ENCODE measurements around the gene MED12.
"Not testable (repeated sequence)": the region's sequence is repeated elsewhere in the genome, so short reads cannot be mapped to it uniquely, and the experiment has no call there.

Gene MED12

GRCh38 chrX:71168134-71168533 is 49.7 kb downstream of the MED12 start:
- no peak overlapping the region for H3K4me3 ChIP-seq (ENCODE audit: low read length)
- H3K27ac ChIP-seq (ENCODE audit: low read length) = no peak overlapping the region
- H3K27me3 ChIP-seq (ENCODE audit: control insufficient read depth, insufficient read depth, low read length) = no peaks in the 10 kb centered on the region
- no peaks in the 10 kb centered on the region for H3K4me1 ChIP-seq (ENCODE audit: control insufficient read depth, low read depth, low read length)
- H3K9me3 ChIP-seq (ENCODE audit: control insufficient read depth, low read depth, low read length) = peaks cover 18% of the 10 kb centered on the region
- no peak overlapping the region for H3K9ac ChIP-seq (ENCODE audit: low read length)
- no peaks in the 10 kb centered on the region for H3K36me3 ChIP-seq (ENCODE audit: control insufficient read depth, low read depth, low read length)

- Histone ChIP-seq H3K4me3 (ENCODE audit: low read length) (no peak overlapping the region), H3K27ac (ENCODE audit: low read length) (no peak overlapping the region), H3K36me3 (ENCODE audit: control insufficient read depth, low read depth, low read length) (no peaks in the 10 kb centered on the region), H3K9me3 (ENCODE audit: control insufficient read depth, low read depth, low read length) (peaks cover 10% of the 10 kb centered on the region), H3K9ac (ENCODE audit: low read length) (no peak overlapping the region), H3K4me1 (ENCODE audit: control insufficient read depth, low read depth, low read length) (no peaks in the 10 kb centered on the region), H3K27me3 (ENCODE audit: control insufficient read depth, insufficient read depth, low read length) (no peaks in the 10 kb centered on the region)
These were observed 51.2 kb downstream of the MED12 start for GRCh38 chrX:71169586-71169985.

- Histone ChIP-seq H3K9me3 (ENCODE audit: control insufficient read depth, low read depth, low read length) (peaks cover 10% of the 10 kb centered on the region), H3K36me3 (ENCODE audit: control insufficient read depth, low read depth, low read length) (no peaks in the 10 kb centered on the region), H3K27me3 (ENCODE audit: control insufficient read depth, insufficient read depth, low read length) (no peaks in the 10 kb centered on the region), H3K4me3 (ENCODE audit: low read length) (no peak overlapping the region), H3K27ac (ENCODE audit: low read length) (no peak overlapping the region), H3K4me1 (ENCODE audit: control insufficient read depth, low read depth, low read length) (no peaks in the 10 kb centered on the region), H3K9ac (ENCODE audit: low read length) (no peak overlapping the region)
These were observed 52.3 kb downstream of the MED12 start for GRCh38 chrX:71170660-71171059.

- H3K27me3 ChIP-seq (ENCODE audit: control insufficient read depth, insufficient read depth, low read length) = no peaks in the 10 kb centered on the region
- H3K27ac ChIP-seq (ENCODE audit: low read length) = peak overlapping the region; percentile 34
- H3K4me1 ChIP-seq (ENCODE audit: control insufficient read depth, low read depth, low read length) = no peaks in the 10 kb centered on the region
- no peak overlapping the region for H3K4me3 ChIP-seq (ENCODE audit: low read length)
- peaks cover 10% of the 10 kb centered on the region for H3K9me3 ChIP-seq (ENCODE audit: control insufficient read depth, low read depth, low read length)
- no peaks in the 10 kb centered on the region for H3K36me3 ChIP-seq (ENCODE audit: control insufficient read depth, low read depth, low read length)
- no peak overlapping the region for H3K9ac ChIP-seq (ENCODE audit: low read length)
These were observed 52.9 kb downstream of the MED12 start for GRCh38 chrX:71171110-71171801.

- no peak overlapping the region for H3K27ac ChIP-seq (ENCODE audit: low read length)
- H3K4me3 ChIP-seq (ENCODE audit: low read length) = no peak overlapping the region
- H3K4me1 ChIP-seq (ENCODE audit: control insufficient read depth, low read depth, low read length) = no peaks in the 10 kb centered on the region
- H3K9ac ChIP-seq (ENCODE audit: low read length) = no peak overlapping the region
- peaks cover 4% of the 10 kb centered on the region for H3K9me3 ChIP-seq (ENCODE audit: control insufficient read depth, low read depth, low read length)
- H3K27me3 ChIP-seq (ENCODE audit: control insufficient read depth, insufficient read depth, low read length) = no peaks in the 10 kb centered on the region
- H3K36me3 ChIP-seq (ENCODE audit: control insufficient read depth, low read depth, low read length) = no peaks in the 10 kb centered on the region
These were observed 55.0 kb downstream of the MED12 start for GRCh38 chrX:71173440-71173839.

GRCh38 chrX:71174795-71175194 is 56.4 kb downstream of the MED12 start:
- Histone ChIP-seq H3K4me1 (ENCODE audit: control insufficient read depth, low read depth, low read length) (no peaks in the 10 kb centered on the region), H3K4me3 (ENCODE audit: low read length) (no peak overlapping the region), H3K27ac (ENCODE audit: low read length) (no peak overlapping the region), H3K9me3 (ENCODE audit: control insufficient read depth, low read depth, low read length) (peaks cover 4% of the 10 kb centered on the region), H3K36me3 (ENCODE audit: control insufficient read depth, low read depth, low read length) (no peaks in the 10 kb centered on the region), H3K9ac (ENCODE audit: low read length) (no peak overlapping the region), H3K27me3 (ENCODE audit: control insufficient read depth, insufficient read depth, low read length) (no peaks in the 10 kb centered on the region)

GRCh38 chrX:71175531-71175930 is 57.1 kb downstream of the MED12 start:
- no peak overlapping the region for H3K4me3 ChIP-seq (ENCODE audit: low read length)
- H3K9ac ChIP-seq (ENCODE audit: low read length) = no peak overlapping the region
- no peaks in the 10 kb centered on the region for H3K4me1 ChIP-seq (ENCODE audit: control insufficient read depth, low read depth, low read length)
- H3K27ac ChIP-seq (ENCODE audit: low read length) = no peak overlapping the region
- no peaks in the 10 kb centered on the region for H3K27me3 ChIP-seq (ENCODE audit: control insufficient read depth, insufficient read depth, low read length)
- no peaks in the 10 kb centered on the region for H3K36me3 ChIP-seq (ENCODE audit: control insufficient read depth, low read depth, low read length)
- H3K9me3 ChIP-seq (ENCODE audit: control insufficient read depth, low read depth, low read length) = peaks cover 4% of the 10 kb centered on the region

- Histone ChIP-seq H3K9me3 (ENCODE audit: control insufficient read depth, low read depth, low read length) (peaks cover 4% of the 10 kb centered on the region), H3K4me3 (ENCODE audit: low read length) (no peak overlapping the region), H3K36me3 (ENCODE audit: control insufficient read depth, low read depth, low read length) (no peaks in the 10 kb centered on the region), H3K27me3 (ENCODE audit: control insufficient read depth, insufficient read depth, low read length) (no peaks in the 10 kb centered on the region), H3K27ac (ENCODE audit: low read length) (no peak overlapping the region), H3K4me1 (ENCODE audit: control insufficient read depth, low read depth, low read length) (no peaks in the 10 kb centered on the region), H3K9ac (ENCODE audit: low read length) (no peak overlapping the region)
These were observed 58.9 kb downstream of the MED12 start for GRCh38 chrX:71177327-71177726.

- H3K27me3 ChIP-seq (ENCODE audit: control insufficient read depth, insufficient read depth, low read length) = no peaks in the 10 kb centered on the region
- no peak overlapping the region for H3K9ac ChIP-seq (ENCODE audit: low read length)
- peaks cover 11% of the 10 kb centered on the region for H3K4me1 ChIP-seq (ENCODE audit: control insufficient read depth, low read depth, low read length)
- no peak overlapping the region for H3K4me3 ChIP-seq (ENCODE audit: low read length)
- H3K9me3 ChIP-seq (ENCODE audit: control insufficient read depth, low read depth, low read length) = no peaks in the 10 kb centered on the region
- H3K27ac ChIP-seq (ENCODE audit: low read length) = no peak overlapping the region
- H3K36me3 ChIP-seq (ENCODE audit: control insufficient read depth, low read depth, low read length) = no peaks in the 10 kb centered on the region
These were observed 60.5 kb downstream of the MED12 start for GRCh38 chrX:71178908-71179307.

- not testable (repeated sequence) for H3K4me3 ChIP-seq (ENCODE audit: low read length); H3K9ac ChIP-seq (ENCODE audit: low read length); H3K27ac ChIP-seq (ENCODE audit: low read length); H3K36me3 ChIP-seq (ENCODE audit: control insufficient read depth, low read depth, low read length); H3K9me3 ChIP-seq (ENCODE audit: control insufficient read depth, low read depth, low read length); H3K27me3 ChIP-seq (ENCODE audit: control insufficient read depth, insufficient read depth, low read length)
- peaks cover 11% of the 10 kb centered on the region for H3K4me1 ChIP-seq (ENCODE audit: control insufficient read depth, low read depth, low read length)
These were observed 62.3 kb downstream of the MED12 start for GRCh38 chrX:71180579-71181265.

- Histone ChIP-seq H3K4me3 (ENCODE audit: low read length) (peak overlapping the region; percentile 57), H3K9ac (ENCODE audit: low read length) (peak overlapping the region; percentile 73), H3K36me3 (ENCODE audit: control insufficient read depth, low read depth, low read length) (no peaks in the 10 kb centered on the region), H3K4me1 (ENCODE audit: control insufficient read depth, low read depth, low read length) (peaks cover 11% of the 10 kb centered on the region), H3K27me3 (ENCODE audit: control insufficient read depth, insufficient read depth, low read length) (no peaks in the 10 kb centered on the region), H3K27ac (ENCODE audit: low read length) (peak overlapping the region; percentile 95), H3K9me3 (ENCODE audit: control insufficient read depth, low read depth, low read length) (no peaks in the 10 kb centered on the region)
These were observed 63.1 kb downstream of the MED12 start for GRCh38 chrX:71181558-71181909.

Data from iPS-18a (cell line).